IMR-90 (cell line): ENCODE data around the gene DDOST.

ENCODE experiments used
- CTCF ChIP-seq: conservative IDR thresholded peaks from 2 replicates; pipeline ENCODE4 v1.5.1; 2012; ENCODE audit warnings: mild to moderate bottlenecking, low read depth, low read length, improper control_type of control experiment
- MAZ ChIP-seq: IDR thresholded peaks from 2 replicates; pipeline ENCODE4 v1.6.1; 2012; ENCODE audit warnings: low read depth, mild to moderate bottlenecking, low read length, improper control_type of control experiment, moderate library complexity, borderline replicate concordance
- POLR2A ChIP-seq: IDR thresholded peaks from 2 replicates; pipeline ENCODE4 v1.6.1; 2012; ENCODE audit warnings: mild to moderate bottlenecking, low read depth, low read length
- RFX5 ChIP-seq: IDR thresholded peaks from 2 replicates; pipeline ENCODE4 v1.8.0; 2012; ENCODE audit warnings: low read depth, mild to moderate bottlenecking, low read length, moderate library complexity

- TF ChIP-seq CTCF (no peak), POLR2A (no peak), MAZ (no peak), RFX5 (no peak)
Measured at GRCh38 chr1:20684050-20684620, 23.0 kb upstream of the DDOST start.
